Stimulated activated CD8-positive, alpha-beta memory T cell treated with anti-CD3 and anti-CD28 coated beads, Interleukin-15, amount 100 ng/mL, for 48 hours (primary cell): Measurements from ENCODE around the gene ZNF165.
"Not testable (repeated sequence)": the region's sequence is repeated elsewhere in the genome, so short reads cannot be mapped to it uniquely, and the experiment has no call there.

ENCODE experiments used
- DNase-seq, 2 donors: peaks; one replicate each; pipeline ENCODE4 v3.0.0-alpha.2; 2020; ENCODE audit warnings: low read depth in 2 of 2

The ZNF165 gene

GRCh38 chr6:28080381-28080630 is at the start of gene ZNF165:
ZNF165 (plus strand) TSS chr6:28080568; CDS start chr6:28085481, 4,913 bp downstream.
- DNase-seq, result not testable (repeated sequence)

GRCh38 chr6:28053584-28053983 is 26.8 kb upstream of the ZNF165 start:
- no peak for DNase-seq

- no peak for DNase-seq
Measured at GRCh38 chr6:28060405-28060804, 20.0 kb upstream of the ZNF165 start.

- DNase-seq, result no peak
Measured at GRCh38 chr6:28064272-28064671, 16.1 kb upstream of the ZNF165 start.

DNA sequence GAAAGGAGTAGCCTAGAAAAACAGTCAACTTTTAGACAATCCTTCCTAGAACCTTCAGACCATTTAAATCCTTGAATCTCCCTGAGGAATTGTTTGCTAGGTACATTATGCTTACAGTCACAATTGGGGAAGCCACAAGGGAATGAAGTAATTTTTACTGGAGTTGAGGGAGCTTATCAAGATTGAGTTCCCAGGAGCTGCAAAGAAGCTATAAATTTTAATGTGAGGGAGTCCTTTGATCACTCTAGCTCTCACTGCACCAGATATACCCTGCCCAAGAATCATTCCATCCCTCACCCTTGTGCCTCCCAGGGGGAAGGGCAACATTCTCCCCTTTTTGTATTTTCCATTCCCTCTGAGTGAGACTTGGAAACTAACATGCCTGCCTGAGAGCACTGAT is 12.3 kb upstream of the ZNF165 start:
- no peak for DNase-seq

DNA sequence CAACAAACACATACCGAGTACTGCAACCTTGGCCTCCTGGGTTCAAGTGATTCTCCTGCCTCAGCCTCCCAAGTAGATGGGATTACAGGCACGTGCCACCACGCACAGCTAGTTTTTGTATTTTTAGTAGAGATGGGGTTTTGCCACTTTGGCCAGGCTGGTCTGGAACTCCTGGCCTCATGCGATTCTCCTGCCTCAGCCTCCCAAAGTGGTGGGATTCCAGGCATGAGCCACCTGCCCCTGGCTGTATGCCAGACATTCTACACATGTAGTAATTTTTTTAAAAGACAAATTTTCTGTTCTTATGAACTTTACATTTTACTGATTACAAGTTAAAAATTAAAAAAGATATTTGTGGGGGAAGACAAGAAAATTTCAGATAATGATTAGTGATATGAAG is 9.4 kb upstream of the ZNF165 start:
- DNase-seq, result not testable (repeated sequence)

DNA sequence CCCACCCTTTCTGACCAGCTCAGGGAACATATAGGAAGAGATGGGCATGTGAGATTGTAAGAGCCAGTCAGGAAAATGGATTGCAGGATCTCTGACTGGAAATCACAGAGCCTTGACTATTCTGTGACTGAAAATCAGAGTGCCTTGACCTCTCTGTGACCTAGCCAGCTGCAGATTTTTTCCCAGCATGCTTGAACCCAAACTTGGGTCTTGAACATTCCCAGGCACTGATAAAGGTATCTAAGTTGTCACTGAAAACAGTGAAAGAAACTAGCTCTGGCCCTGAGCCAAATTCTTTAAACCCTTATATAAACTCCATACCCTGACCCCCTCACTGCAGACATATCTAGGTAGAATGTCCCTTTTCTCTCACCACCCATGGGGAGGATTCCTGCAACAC is 2.3 kb upstream of the ZNF165 start:
- DNase-seq, result no peak

GRCh38 chr6:28078836-28079235 is 1.5 kb upstream of the ZNF165 start:
- DNase-seq, result no peak

- peak; percentile 80 to 82 for DNase-seq
Measured at GRCh38 chr6:28080631-28081485, 490 bp downstream of the ZNF165 start.

DNA sequence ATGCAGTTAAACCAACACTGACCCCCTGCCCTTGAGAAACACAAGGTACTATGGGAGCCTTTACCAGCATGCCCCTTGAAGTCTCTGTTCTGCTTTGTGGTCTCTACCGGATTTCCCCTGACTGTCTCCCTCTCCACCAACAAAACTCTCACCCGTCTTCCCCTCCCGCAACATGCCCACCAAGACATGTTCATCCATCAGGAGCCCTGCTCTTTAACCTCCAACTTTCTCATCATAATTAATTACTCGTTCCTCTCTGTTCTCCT is 1.1 kb downstream of the ZNF165 start:
- no peak for DNase-seq

- no peak for DNase-seq
Measured at GRCh38 chr6:28082939-28083338, 2.6 kb downstream of the ZNF165 start.

DNA sequence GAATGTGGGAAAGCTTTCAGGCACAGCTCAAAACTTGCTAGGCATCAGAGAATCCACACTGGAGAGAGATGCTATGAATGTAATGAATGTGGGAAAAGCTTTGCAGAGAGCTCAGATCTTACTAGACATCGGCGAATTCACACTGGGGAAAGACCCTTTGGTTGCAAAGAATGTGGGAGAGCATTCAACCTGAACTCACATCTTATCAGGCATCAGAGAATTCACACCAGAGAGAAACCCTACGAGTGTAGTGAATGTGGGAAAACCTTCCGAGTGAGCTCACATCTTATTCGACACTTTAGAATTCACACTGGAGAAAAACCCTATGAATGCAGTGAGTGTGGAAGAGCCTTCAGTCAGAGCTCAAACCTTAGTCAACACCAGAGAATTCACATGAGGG is 8.7 kb downstream of the ZNF165 start:
- DNase-seq, result no peak

- DNase-seq, result no peak
Measured at GRCh38 chr6:28090917-28091586, 10.7 kb downstream of the ZNF165 start.

- not testable (repeated sequence) for DNase-seq
Measured at GRCh38 chr6:28102222-28102621, 21.9 kb downstream of the ZNF165 start.

DNA sequence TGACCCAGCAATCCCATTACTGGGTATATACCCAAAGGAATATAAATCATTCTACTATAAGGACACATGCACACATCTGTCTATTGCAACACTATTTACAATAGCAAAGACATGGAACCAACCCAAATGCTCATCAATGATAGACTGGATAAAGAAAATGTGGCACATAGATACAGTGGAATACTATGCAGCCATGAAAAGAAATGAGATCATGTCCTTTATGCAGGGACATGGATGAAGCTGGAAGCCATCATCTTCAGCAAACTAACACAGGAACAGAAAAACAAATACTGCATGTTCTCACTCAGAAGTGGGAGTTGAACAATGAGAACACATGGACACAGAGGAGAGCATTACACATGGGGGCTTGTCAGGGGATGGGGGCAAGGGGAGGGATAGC is 22.3 kb downstream of the ZNF165 start:
- DNase-seq, result not testable (repeated sequence)

DNA sequence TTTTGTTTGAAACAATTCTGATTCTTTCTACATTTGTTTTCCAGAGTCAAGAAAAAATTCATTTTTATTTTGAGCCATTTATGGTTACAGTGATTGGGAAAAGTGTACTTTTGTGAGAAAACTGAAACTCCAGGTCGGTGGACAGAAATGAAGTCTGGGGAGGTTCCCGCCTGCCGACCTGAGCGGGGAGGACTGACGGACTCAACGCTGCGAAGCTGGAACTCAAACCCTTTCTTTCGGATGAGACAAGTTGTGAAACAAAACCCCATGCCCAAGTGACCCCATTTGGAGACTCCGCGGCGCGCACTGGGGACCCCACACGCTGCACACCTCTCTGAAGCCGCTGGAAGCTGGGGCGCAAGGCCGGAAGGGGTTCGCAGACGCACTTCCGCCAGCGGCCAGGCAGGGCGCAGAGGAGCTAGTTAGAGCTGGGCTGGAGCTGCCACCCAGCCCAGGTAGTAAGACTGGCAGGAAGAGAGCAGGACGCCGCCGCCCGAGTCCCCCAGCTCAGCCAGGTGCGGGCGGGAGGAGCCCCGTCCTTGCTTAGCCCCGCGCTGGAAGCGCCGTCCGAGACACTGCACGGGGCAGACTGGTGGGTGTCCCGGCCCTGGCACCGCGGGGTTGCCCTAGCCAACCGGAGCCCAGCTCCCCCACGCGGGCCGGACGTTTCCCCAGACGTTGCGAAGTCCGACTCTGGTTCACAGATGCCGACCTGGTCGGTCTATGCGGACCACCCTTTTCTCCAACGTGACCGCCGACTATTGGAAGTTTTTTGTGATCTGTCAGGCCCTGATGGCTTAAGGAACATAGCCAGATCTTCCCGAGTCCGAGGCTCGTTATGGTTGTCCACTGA is 24.2 kb downstream of the ZNF165 start:
- DNase-seq, result peak; percentile 77

- no peak for DNase-seq
Measured at GRCh38 chr6:28105245-28105639, 24.9 kb downstream of the ZNF165 start.

GRCh38 chr6:28107506-28107905 is 27.1 kb downstream of the ZNF165 start:
- no peak for DNase-seq

DNA sequence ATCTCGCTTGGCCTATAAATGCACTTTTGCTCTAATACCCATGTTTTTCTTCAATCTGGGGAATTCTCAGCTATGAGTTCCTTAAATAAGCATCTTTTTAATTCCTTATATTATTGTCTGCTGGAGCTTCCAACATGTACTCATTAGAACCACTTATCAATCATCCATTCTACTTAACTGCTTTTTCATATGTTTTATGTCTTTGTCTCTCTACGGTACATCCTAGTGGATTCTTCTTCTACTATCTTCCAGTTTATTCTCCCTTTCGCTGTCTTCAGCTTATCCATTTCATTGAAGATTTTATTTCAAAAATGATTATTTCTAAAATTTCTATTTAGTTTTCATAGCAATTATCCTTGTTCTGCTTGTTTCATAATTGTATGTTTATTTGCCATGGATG is 31.6 kb downstream of the ZNF165 start:
- no peak for DNase-seq

GRCh38 chr6:28115799-28116198 is 35.4 kb downstream of the ZNF165 start:
- DNase-seq, result no peak

DNA sequence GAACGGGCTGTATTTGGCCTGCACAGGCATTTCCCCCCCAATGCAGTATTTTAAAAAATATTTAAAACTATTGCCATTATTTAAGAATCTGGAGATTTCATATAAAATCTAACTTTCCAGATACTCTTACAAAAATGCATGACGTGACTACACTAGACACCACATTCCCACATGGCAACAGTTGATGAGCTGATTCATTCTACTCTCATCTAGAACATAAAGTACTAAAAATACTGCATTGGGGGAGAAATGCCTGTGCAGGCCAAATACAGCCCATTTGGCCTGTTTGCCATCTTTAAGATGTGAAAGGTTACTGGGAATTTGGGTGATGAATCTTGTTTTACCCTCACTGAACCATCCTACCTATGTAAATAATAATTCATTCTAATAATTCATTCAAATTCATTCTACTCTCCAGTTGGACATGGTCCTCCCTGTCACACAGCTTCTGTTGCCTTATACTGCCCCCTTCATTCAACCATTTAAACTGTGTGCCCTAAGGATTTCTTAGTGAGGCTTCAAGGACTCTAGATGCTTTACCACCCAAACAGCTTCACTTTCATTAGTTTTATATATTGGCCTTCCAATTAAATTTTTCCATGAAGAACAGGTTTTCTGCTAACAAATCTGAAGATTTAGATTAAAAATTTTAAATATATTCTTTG is 37.1 kb downstream of the ZNF165 start:
- DNase-seq, result no peak

GRCh38 chr6:28118217-28118616 is 37.8 kb downstream of the ZNF165 start:
- no peak for DNase-seq
